ENCODE results near the gene POP4.
A peak's percentile ranks its signal among the peaks of the same experiment; 100 is the strongest.
"Not testable (repeated sequence)": the region's sequence is repeated elsewhere in the genome, so short reads cannot be mapped to it uniquely, and the experiment has no call there.

Gene POP4

GRCh38 chr19:29605653-29606419, at the start of gene POP4:
Gene POP4, plus strand, starts transcription at chr19:29606283. Its CDS starts 36 bp downstream, at chr19:29606319.
- DNase-seq = peak; percentile 96

GRCh38 chr19:29559110-29559509, 47.0 kb upstream of the POP4 start:
- not testable (repeated sequence) for DNase-seq

- no peak for DNase-seq
These were observed 46.3 kb upstream of the POP4 start for GRCh38 chr19:29559743-29560142.

- DNase-seq = no peak
These were observed 45.6 kb upstream of the POP4 start for GRCh38 chr19:29560313-29561075.

- no peak for DNase-seq
These were observed 44.5 kb upstream of the POP4 start for GRCh38 chr19:29561601-29562000.

- no peak for DNase-seq
These were observed 43.5 kb upstream of the POP4 start for GRCh38 chr19:29562299-29563297.

- no peak for DNase-seq
These were observed 42.5 kb upstream of the POP4 start for GRCh38 chr19:29563486-29564101.

GRCh38 chr19:29564574-29565005, 41.5 kb upstream of the POP4 start:
- no peak for DNase-seq

DNA sequence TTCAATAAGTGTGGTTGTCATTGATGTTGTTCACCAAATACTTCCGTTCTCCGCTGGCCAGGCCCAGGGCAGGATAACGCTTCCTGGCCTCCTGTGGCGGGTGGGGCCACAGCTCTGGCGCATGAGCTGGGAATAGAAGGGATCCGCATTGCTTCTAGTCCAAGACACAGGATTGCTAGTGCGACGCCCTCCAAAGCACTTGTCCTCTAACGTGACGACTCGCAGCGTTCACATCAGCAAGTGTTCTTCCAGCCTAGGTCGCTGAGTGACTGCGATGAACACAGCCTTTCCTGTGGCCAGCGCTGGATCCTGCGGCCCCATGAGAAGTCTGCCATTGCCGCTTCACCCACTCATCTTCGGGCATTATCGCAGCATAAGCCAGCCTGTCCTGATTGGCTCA, 40.9 kb upstream of the POP4 start:
- no peak for DNase-seq

DNA sequence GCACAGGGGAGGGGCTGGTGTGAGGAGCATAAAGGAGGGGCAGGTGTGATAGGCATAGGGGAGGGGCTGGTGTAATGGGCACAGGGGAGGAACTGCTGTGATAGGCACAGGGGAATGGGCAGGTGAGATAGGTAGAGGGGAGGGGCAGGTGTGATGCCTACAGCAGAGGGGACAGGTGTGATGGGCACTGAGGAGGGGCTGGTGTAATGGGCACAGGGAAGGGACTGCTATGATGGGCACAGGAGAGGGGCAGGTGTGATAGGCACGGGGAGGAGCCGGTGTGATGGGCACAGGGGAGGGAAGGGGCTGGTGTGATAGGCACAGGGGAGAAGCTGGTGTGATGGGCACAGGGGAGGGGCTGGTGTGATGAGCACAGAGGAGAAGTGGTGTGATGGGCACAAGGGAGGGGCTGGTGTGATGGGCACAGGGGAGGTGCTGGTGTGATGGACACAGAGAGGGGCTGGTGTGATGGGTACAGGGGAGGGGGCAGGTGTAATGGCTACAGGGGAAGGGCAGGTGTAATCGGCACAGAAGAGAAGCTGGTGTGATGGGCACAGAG, 39.5 kb upstream of the POP4 start:
- DNase-seq = no peak

GRCh38 chr19:29567366-29567915, 38.6 kb upstream of the POP4 start:
- no peak for DNase-seq

DNA sequence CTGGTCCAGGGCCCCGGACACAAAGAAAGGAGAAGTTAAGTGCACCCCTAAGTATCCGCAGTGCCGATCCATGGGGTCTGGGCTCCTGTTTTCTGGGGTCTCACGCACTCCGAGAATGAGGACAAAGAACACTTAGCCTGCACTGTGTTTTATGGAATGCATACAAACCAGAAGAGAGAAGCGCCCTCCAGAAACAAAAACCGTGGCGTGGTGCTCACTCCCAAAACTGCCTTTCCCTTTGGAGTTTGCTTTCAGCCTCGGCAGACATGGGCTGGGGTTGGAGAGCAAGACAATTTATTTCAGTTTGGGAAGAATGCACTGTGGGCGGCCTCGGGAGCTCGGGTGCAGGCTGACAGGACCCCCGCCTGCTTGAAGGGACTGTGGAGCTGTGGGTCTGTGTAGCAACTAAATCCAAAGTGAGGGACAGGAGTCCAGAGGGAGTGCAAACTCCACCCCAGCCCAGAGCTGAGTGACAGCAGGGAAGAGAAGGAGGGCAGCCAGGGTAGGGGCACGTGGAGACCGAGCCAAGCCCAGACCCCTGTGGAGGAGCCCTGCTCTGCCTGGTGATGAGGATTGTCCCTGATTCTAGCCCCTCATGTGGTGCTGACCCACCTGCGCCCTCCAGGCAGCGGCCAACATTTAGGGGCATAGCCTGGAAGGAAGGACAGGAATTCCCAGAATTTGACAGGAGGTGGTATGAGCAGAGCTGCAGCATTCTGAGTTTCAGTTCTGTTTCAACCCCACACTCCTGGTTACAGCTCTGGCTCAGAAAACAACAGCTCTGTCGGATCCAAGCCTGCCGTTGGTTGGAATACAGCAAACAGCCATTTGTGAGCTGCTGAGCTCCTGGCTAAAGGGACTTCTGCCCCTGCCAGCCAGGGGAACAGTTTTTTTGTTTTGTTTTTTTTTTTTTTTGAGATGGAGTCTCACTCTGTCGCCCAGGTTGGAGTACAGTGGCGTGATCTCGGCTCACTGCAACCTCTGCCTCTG, 37.8 kb upstream of the POP4 start:
- DNase-seq = no peak

GRCh38 chr19:29569038-29569911, 36.8 kb upstream of the POP4 start:
- no peak for DNase-seq

DNA sequence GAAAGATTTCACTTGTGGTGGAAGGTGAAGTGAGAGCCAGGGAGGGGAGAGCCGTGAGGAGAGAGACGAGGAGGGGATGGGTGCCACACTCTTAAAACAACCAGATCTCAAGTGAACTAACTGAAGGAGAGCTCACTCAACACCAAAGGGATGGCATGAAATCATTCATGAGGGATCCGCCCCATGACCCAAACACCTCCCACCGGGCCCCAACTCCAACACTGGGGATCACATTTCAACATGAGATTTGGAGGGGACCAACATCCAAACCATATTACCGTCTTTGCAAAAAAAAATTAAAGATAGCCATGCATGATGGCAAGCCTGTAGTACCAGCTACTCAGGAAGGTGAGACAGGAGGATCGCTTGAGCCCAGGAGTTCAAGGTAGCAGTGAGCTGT, 34.9 kb upstream of the POP4 start:
- DNase-seq = no peak

GRCh38 chr19:29573486-29573885, 32.6 kb upstream of the POP4 start:
- DNase-seq = no peak

GRCh38 chr19:29574510-29574909, 31.6 kb upstream of the POP4 start:
- no peak for DNase-seq

GRCh38 chr19:29576046-29576606, 30.0 kb upstream of the POP4 start:
- DNase-seq = no peak

GRCh38 chr19:29576761-29577648, 29.1 kb upstream of the POP4 start:
- DNase-seq = no peak

All from CD4-positive, alpha-beta T cell treated with Interferon gamma for 1 hour (primary cell).